ENCODE results near the gene LSS.

GRCh38 chr21:46269466-46269865 is 40.9 kb upstream of the LSS start:
- TF ChIP-seq EP300 (IDR thresholded peaks at IDR 0.05) (no peak), CTCF (IDR thresholded peaks at IDR 0.05) (no peak), POLR2A (IDR thresholded peaks at IDR 0.05) (no peak)
